ENCODE data around the gene SHC3. TPM values are rescaled to one million over a fixed set of nuclear protein-coding genes. Genes with fewer than 3 reads are reported as not detected.

Gene SHC3
- total RNA-seq, 4 donors from 2014 or later, result 1.1 to 11.4 (median 3.4) TPM

GRCh38 chr9:89185980-89186379 is 7.4 kb upstream of the SHC3 start:
- TF ChIP-seq EP300 (IDR thresholded peaks at IDR 0.05), result no peak
- TF ChIP-seq POLR2A (IDR thresholded peaks at IDR 0.05), result no peak
- TF ChIP-seq, protein P1, sequence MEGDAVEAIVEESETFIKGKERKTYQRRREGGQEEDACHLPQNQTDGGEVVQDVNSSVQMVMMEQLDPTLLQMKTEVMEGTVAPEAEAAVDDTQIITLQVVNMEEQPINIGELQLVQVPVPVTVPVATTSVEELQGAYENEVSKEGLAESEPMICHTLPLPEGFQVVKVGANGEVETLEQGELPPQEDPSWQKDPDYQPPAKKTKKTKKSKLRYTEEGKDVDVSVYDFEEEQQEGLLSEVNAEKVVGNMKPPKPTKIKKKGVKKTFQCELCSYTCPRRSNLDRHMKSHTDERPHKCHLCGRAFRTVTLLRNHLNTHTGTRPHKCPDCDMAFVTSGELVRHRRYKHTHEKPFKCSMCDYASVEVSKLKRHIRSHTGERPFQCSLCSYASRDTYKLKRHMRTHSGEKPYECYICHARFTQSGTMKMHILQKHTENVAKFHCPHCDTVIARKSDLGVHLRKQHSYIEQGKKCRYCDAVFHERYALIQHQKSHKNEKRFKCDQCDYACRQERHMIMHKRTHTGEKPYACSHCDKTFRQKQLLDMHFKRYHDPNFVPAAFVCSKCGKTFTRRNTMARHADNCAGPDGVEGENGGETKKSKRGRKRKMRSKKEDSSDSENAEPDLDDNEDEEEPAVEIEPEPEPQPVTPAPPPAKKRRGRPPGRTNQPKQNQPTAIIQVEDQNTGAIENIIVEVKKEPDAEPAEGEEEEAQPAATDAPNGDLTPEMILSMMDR (IDR thresholded peaks at IDR 0.05), result no peak
- H3K27me3 ChIP-seq, result no peaks in the 10 kb centered on the region
- DNase-seq (ENCODE audit: low spot score in 2 of 2), result no peak
- 58 to 71% methylated on average over 5 of the region's 5 CpGs for WGBS, 2 donors
- peaks cover 0 to 2% (median 0%) of the 10 kb centered on the region in 4 donors for H3K4me1 ChIP-seq
- no peaks in the 10 kb centered on the region for H3K36me3 ChIP-seq
- no peaks in the 10 kb centered on the region for H3K9me3 ChIP-seq
- H3K4me3 ChIP-seq, result no peak overlapping the region
- H3K27ac ChIP-seq, result no peak overlapping the region

GRCh38 chr9:89183146-89183545 is 4.5 kb upstream of the SHC3 start:
- H3K27me3 ChIP-seq, result peaks cover 0 to 11% of the 10 kb centered on the region in 2 donors
- WGBS, 2 donors, result 81 to 89% methylated on average over 3 of the region's 3 CpGs
- H3K27ac ChIP-seq, result no peak overlapping the region
- no peaks in the 10 kb centered on the region for H3K9me3 ChIP-seq
- H3K36me3 ChIP-seq, result no peaks in the 10 kb centered on the region
- H3K4me1 ChIP-seq, result peaks cover 0 to 28% (median 15%) of the 10 kb centered on the region in 4 donors
- DNase-seq (ENCODE audit: low spot score in 2 of 2), result no peak
- TF ChIP-seq POLR2A (IDR thresholded peaks at IDR 0.05) (no peak), EP300 (IDR thresholded peaks at IDR 0.05) (no peak)
- TF ChIP-seq, protein P1 (IDR thresholded peaks at IDR 0.05), result no peak
- H3K4me3 ChIP-seq, result no peak overlapping the region

GRCh38 chr9:89182369-89182768 is 3.8 kb upstream of the SHC3 start:
- TF ChIP-seq POLR2A (IDR thresholded peaks at IDR 0.05), result no peak
- TF ChIP-seq, protein P1 (IDR thresholded peaks at IDR 0.05), result no peak
- no peak for TF ChIP-seq EP300 (IDR thresholded peaks at IDR 0.05)
- Histone ChIP-seq H3K9me3 (no peaks in the 10 kb centered on the region), H3K4me3 (no peak overlapping the region), H3K36me3 (no peaks in the 10 kb centered on the region), H3K4me1 (peaks cover 0 to 36% (median 15%) of the 10 kb centered on the region in 4 donors), H3K27me3 (peaks cover 0 to 17% of the 10 kb centered on the region in 2 donors), H3K27ac (no peak overlapping the region)
- no peak for DNase-seq (ENCODE audit: low spot score in 2 of 2)
- WGBS, 2 donors, result 91 to 96% methylated on average over 10 of the region's 10 CpGs

DNA sequence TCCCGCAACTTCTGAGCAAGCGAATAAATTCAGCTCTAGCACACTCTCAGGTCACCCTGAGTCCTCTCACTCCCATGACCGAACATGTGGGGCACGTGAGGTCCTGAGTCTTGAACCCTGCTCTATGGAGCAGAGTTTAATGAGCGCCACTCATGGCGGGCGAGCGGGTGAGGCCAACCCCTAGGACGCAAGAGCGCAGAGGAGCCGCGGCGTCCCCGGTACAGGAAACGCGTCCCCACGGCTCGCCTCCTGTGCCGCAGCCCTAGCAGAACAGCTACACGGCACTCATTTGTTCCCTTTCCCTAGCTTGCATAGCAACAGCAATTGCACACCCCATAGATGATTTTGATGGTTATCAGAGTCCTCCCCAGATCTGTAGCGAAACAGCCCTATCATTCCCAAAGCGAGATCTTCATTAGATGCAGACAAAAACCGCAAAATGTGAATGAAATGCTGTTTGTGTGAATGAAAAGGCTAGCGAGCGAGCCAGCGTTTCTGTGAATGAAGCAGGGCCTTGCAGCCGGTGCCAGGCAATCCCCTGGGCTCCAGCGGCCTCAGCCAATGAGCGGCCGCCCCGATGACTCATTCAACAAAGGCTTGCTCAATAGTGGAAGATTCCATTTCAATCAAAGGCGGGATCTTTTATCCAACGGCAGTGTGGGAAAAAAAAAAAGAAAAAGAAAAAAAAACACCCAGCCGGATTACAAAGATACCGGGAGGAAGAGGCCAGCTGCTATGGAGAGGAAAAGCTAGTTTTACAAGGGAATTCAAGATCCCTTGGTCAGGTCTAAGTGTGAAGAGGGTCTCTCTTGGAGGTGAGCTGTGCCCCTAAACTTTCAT is 1.5 kb upstream of the SHC3 start:
- H3K27me3 ChIP-seq, result peaks cover 0 to 25% of the 10 kb centered on the region in 2 donors
- H3K4me3 ChIP-seq, result peak overlapping the region; percentile 13 to 47 (median 27)
- no peaks in the 10 kb centered on the region for H3K9me3 ChIP-seq
- 3% methylated on average over 22 to 29 of the region's 35 CpGs for WGBS, 2 donors
- DNase-seq (ENCODE audit: low spot score in 2 of 2), result peak; percentile 87 to 90
- no peaks in the 10 kb centered on the region for H3K36me3 ChIP-seq
- H3K4me1 ChIP-seq, result peaks cover 0 to 38% (median 15%) of the 10 kb centered on the region in 4 donors
- TF ChIP-seq, protein P1 (IDR thresholded peaks at IDR 0.05), result no peak
- TF ChIP-seq EP300 (IDR thresholded peaks at IDR 0.05) (peak in 1 of 2 donors; percentile 83), POLR2A (IDR thresholded peaks at IDR 0.05) (peak in 1 of 2 donors; percentile 55)
- H3K27ac ChIP-seq, result peak overlapping the region in 3 of 4 donors; percentile 34 to 68 (median 66)

- H3K27me3 ChIP-seq, result peaks cover 0 to 25% of the 10 kb centered on the region in 2 donors
- H3K36me3 ChIP-seq, result no peaks in the 10 kb centered on the region
- WGBS, 2 donors, result 22 to 47% methylated on average over 4 of the region's 4 CpGs
- H3K4me3 ChIP-seq, result peak overlapping the region; percentile 13 to 47 (median 27)
- DNase-seq (ENCODE audit: low spot score in 2 of 2), result no peak
- no peaks in the 10 kb centered on the region for H3K9me3 ChIP-seq
- peak overlapping the region in 3 of 4 donors; percentile 34 to 66 (median 51) for H3K27ac ChIP-seq
- TF ChIP-seq, protein P1 (IDR thresholded peaks at IDR 0.05), result no peak
- no peak for TF ChIP-seq EP300 (IDR thresholded peaks at IDR 0.05)
- no peak for TF ChIP-seq POLR2A (IDR thresholded peaks at IDR 0.05)
- H3K4me1 ChIP-seq, result peaks cover 0 to 38% (median 15%) of the 10 kb centered on the region in 4 donors
Measured at GRCh38 chr9:89179540-89179894, 899 bp upstream of the SHC3 start.
